Upper lobe of right lung (tissue), 1 donor: ENCODE results near the gene PADI6. TPM values are rescaled to one million over a fixed set of nuclear protein-coding genes. Genes with fewer than 3 reads are reported as not detected.

Experiments
- ATAC-seq: fragments of 200-7000 bp; cut with Tn5 transposase; one replicate; pipeline ENCODE4 v1.9.1; 2020; ENCODE audit warnings: mild to moderate bottlenecking, moderate library complexity
- DNase-seq: peaks from one replicate; pipeline ENCODE4 v3.0.0-alpha.2; 2020
- H3K27ac ChIP-seq: fragments of 200-600 bp; one replicate; pipeline ENCODE4 v1.8.0; 2022
- H3K27me3 ChIP-seq: fragments of 200-600 bp; one replicate; pipeline ENCODE4 v1.8.0; 2022; ENCODE audit warnings: mild to moderate bottlenecking
- H3K36me3 ChIP-seq: fragments of 200-600 bp; one replicate; pipeline ENCODE4 v1.8.0; 2022
- H3K4me1 ChIP-seq: fragments of 200-600 bp; one replicate; pipeline ENCODE4 v1.8.0; 2022
- H3K4me3 ChIP-seq: fragments of 200-600 bp; one replicate; pipeline ENCODE4 v1.8.0; 2022; ENCODE audit warnings: mild to moderate bottlenecking
- H3K9me3 ChIP-seq: fragments of 200-600 bp; one replicate; pipeline ENCODE4 v1.8.0; 2022
- intact Hi-C: fragments of 100-400 bp; cut with DNase I; formaldehyde crosslinking; loops from one replicate; pipeline ENCODE4 v1.11.0; 2022
- total RNA-seq: library from RNA; stranded (reverse); fragmentation: NEBNext Ultra II Directional; extraction: Animal tissue kit (Norgen Biotek cat#: 25700); gene quantifications from one replicate; pipeline ENCODE4 v1.2.1, GENCODE V29; 2021
- TF ChIP-seq, protein P1 (sequence below): fragments of 200-600 bp; IDR thresholded peaks from one replicate; pipeline ENCODE4 v1.8.0; 2022; ENCODE audit warnings: antibody characterized with exemption
- donor health status: DM: no; HTN: yes; CAD: no; lungs with severe emphysema.

The PADI6 gene
- total RNA-seq, 1 donor from 2014 or later, result not detected

DNA sequence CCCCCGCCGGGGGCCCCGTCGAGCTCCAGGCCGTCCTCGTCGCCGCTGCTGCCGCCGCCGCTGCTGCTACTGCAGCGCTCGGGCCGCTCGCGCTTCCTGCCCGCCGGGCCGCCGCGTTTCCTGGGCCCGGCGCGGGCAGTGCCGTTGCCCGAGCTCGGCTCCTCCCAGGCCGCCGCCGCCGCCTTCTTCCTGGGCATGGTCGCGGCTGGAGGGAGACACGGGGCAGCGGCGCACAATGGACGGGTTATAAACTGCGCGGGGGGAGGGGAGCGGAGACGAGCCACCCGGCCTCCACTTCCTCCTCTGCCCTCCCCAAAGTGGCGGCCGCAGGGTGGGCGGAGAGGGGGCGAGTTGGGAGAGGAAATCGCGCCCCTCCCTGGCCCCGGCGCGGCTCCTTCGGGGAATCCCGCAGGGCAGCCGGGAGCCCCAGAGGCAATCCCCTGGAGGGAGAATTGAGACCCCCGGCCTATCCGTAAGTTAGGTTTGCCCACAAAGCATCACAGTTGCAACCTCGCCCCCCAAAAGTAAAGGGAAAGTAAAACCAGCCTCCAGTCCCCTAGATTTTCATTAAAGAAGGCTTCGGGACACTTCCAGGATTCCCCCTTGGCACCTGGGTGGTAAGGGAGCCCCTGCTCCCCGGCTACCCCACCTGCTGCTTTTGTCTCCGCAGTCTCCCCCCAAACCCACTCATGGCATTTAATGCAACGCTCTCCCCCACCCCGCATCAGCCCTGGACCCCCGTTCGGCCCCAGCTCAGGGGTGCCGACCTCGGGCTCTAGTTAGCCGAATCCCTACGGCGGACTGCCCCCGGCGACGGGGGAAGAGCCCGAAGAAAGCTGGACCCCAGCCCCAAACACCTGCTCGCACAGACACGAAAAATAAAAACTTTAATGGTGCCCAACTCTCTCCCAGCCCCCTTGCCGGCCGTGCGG lies 66.6 kb downstream of the PADI6 start:
- peak overlapping the region; percentile 82 for H3K27ac ChIP-seq
- intact Hi-C loops, result no loop called here
- TF ChIP-seq, protein P1, sequence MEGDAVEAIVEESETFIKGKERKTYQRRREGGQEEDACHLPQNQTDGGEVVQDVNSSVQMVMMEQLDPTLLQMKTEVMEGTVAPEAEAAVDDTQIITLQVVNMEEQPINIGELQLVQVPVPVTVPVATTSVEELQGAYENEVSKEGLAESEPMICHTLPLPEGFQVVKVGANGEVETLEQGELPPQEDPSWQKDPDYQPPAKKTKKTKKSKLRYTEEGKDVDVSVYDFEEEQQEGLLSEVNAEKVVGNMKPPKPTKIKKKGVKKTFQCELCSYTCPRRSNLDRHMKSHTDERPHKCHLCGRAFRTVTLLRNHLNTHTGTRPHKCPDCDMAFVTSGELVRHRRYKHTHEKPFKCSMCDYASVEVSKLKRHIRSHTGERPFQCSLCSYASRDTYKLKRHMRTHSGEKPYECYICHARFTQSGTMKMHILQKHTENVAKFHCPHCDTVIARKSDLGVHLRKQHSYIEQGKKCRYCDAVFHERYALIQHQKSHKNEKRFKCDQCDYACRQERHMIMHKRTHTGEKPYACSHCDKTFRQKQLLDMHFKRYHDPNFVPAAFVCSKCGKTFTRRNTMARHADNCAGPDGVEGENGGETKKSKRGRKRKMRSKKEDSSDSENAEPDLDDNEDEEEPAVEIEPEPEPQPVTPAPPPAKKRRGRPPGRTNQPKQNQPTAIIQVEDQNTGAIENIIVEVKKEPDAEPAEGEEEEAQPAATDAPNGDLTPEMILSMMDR, result no peak
- H3K36me3 ChIP-seq, result no peaks in the 10 kb centered on the region
- H3K4me3 ChIP-seq, result peak overlapping the region; percentile 66
- H3K9me3 ChIP-seq, result no peaks in the 10 kb centered on the region
- DNase-seq, result peak; percentile 91
- no peaks in the 10 kb centered on the region for H3K27me3 ChIP-seq
- peak; percentile 78 for ATAC-seq
- peaks cover 30% of the 10 kb centered on the region for H3K4me1 ChIP-seq

GRCh38 chr1:17439250-17440073 lies 67.5 kb downstream of the PADI6 start, which contains the start of gene RCC2:
Gene RCC2, minus strand, starts transcription at chr1:17439677. Its CDS starts 1,163 bp downstream, at chr1:17438514.
- no peaks in the 10 kb centered on the region for H3K9me3 ChIP-seq
- peak within 1 kb of the TSS; percentile 82 for H3K27ac ChIP-seq
- ATAC-seq (peak; percentile 86), DNase-seq (peak; percentile 88)
- H3K36me3 ChIP-seq, result no peaks in the 10 kb centered on the region
- intact Hi-C loops, result no loop called here
- peaks cover 30% of the 10 kb centered on the region for H3K4me1 ChIP-seq
- H3K27me3 ChIP-seq, result no peaks in the 10 kb centered on the region
- TF ChIP-seq, protein P1, result no peak
- H3K4me3 ChIP-seq, result peak within 1 kb of the TSS; percentile 66

- Histone ChIP-seq H3K27ac (peak overlapping the region; percentile 78), H3K4me1 (peaks cover 30% of the 10 kb centered on the region)
- no peak for ATAC-seq
These were observed 68.3 kb downstream of the PADI6 start for GRCh38 chr1:17440074-17440826.

GRCh38 chr1:17440827-17441168 lies 68.8 kb downstream of the PADI6 start:
- DNase-seq (no peak), ATAC-seq (no peak)
- TF ChIP-seq, protein P1, result no peak
- Histone ChIP-seq H3K4me3 (peak overlapping the region; percentile 55), H3K4me1 (peaks cover 30% of the 10 kb centered on the region), H3K9me3 (no peaks in the 10 kb centered on the region), H3K27me3 (no peaks in the 10 kb centered on the region), H3K36me3 (no peaks in the 10 kb centered on the region), H3K27ac (peak overlapping the region; percentile 78)
- intact Hi-C loops, result no loop called here

More at GRCh38 chr1:17440074-17440826, 68.3 kb downstream of the PADI6 start:
- Histone ChIP-seq H3K4me3 (peak overlapping the region; percentile 55), H3K36me3 (no peaks in the 10 kb centered on the region), H3K27me3 (no peaks in the 10 kb centered on the region), H3K9me3 (no peaks in the 10 kb centered on the region)
- no peak for DNase-seq
- intact Hi-C loops, result no loop called here
- TF ChIP-seq, protein P1, result no peak
